Kidney (tissue), 14 donors: Measurements from ENCODE around the gene GSTM4. TPM values are rescaled to one million over a fixed set of nuclear protein-coding genes. Genes with fewer than 3 reads are reported as not detected.
A peak's percentile ranks its signal among the peaks of the same experiment; 100 is the strongest.

Source experiments
- DNase-seq, 5 donors: peaks; one replicate each; pipeline ENCODE4 v3.0.0-alpha.2; 2013 to 2020
- FAIRE-seq: peaks from 2 replicates; lab custom pipeline; 2012; peaks lifted over from hg19 to GRCh38; lab: Jason Lieb, UNC
- H3K27ac ChIP-seq, 2 donors: one replicate each; pipeline ENCODE4 v1.7.0; 2013; ENCODE audit warnings: low read depth in 2 of 2, low read length in 2 of 2, inconsistent platforms in 1 of 2
- H3K27me3 ChIP-seq: one replicate; pipeline ENCODE4 v1.7.1; 2013; ENCODE audit warnings: low read length, inconsistent platforms; ENCODE audit not compliant: control insufficient read depth, insufficient read depth
- H3K36me3 ChIP-seq, 3 donors: one replicate each; pipeline versions ENCODE4 v1.7.0 to v1.7.1; 2013; ENCODE audit warnings: low read length in 3 of 3, control low read depth in 1 of 3, inconsistent platforms in 1 of 3; ENCODE audit not compliant: insufficient read depth in 3 of 3, control insufficient read depth in 2 of 3
- H3K4me1 ChIP-seq, 3 donors: one replicate each; pipeline versions ENCODE4 v1.7.0 to v1.7.1; 2013; ENCODE audit warnings: low read length in 3 of 3, inconsistent platforms in 1 of 3, low read depth in 1 of 3; ENCODE audit not compliant: control insufficient read depth in 2 of 3, insufficient read depth in 2 of 3
- H3K4me3 ChIP-seq, 3 donors: one replicate each; pipeline versions ENCODE4 v1.7.0 to v1.8.1; 2013; ENCODE audit warnings: low read length in 3 of 3, control low read depth in 1 of 3, inconsistent platforms in 1 of 3
- H3K9ac ChIP-seq, 3 donors: one replicate each; pipeline versions ENCODE4 v1.7.0 to v1.7.1; 2013; ENCODE audit warnings: low read length in 3 of 3, control low read depth in 1 of 3, inconsistent platforms in 1 of 3
- H3K9me3 ChIP-seq, 3 donors: one replicate each; pipeline versions ENCODE4 v1.7.0 to v1.7.1; 2013; ENCODE audit warnings: low read length in 3 of 3, control low read depth in 1 of 3, inconsistent platforms in 1 of 3; ENCODE audit not compliant: control insufficient read depth in 2 of 3, insufficient read depth in 1 of 3
- CTCF ChIP-seq: IDR thresholded peaks from 3 replicates; pipeline ENCODE4 v1.5.1; 2012; ENCODE audit warnings: mild to moderate bottlenecking, moderate library complexity, borderline replicate concordance; ENCODE audit not compliant: insufficient read depth; ENCODE audit errors: extremely low read depth
- intact Hi-C: fragments of 100-400 bp; cut with DNase I; formaldehyde crosslinking; loops from one replicate; pipeline ENCODE4 v1.11.1; 2022
- polyA plus RNA-seq: library from polyadenylated mRNA; stranded (reverse); fragments of 350-450 nt; fragmentation: Illumina TruSeq; extraction: RNeasy Lipid Tissue Mini Kit (QIAGEN cat#74804); gene quantifications from one replicate; pipeline ENCODE4 v1.2.3, GENCODE V29; 2014; ENCODE audit warnings: low read depth, low replicate concordance; ENCODE audit not compliant: insufficient read depth
- total RNA-seq: library from RNA; stranded (reverse); fragmentation: NEBNext Ultra II Directional; extraction: Animal tissue kit (Norgen Biotek cat#: 25700); gene quantifications from one replicate; pipeline ENCODE4 v1.2.1, GENCODE V29; 2021
- donor health status: control.
- donor health status: control.
- donor health status: control.
- donor health status: control.
- donor health status: control.
- donor health status: DM: yes; HTN: yes; CAD: no.
- donor health status: Normal renal cell carcinoma (clear cell type).

Gene GSTM4
- total and polyA plus RNA-seq, 2 donors from 2014 or later: 34.0 to 117 TPM

DNA sequence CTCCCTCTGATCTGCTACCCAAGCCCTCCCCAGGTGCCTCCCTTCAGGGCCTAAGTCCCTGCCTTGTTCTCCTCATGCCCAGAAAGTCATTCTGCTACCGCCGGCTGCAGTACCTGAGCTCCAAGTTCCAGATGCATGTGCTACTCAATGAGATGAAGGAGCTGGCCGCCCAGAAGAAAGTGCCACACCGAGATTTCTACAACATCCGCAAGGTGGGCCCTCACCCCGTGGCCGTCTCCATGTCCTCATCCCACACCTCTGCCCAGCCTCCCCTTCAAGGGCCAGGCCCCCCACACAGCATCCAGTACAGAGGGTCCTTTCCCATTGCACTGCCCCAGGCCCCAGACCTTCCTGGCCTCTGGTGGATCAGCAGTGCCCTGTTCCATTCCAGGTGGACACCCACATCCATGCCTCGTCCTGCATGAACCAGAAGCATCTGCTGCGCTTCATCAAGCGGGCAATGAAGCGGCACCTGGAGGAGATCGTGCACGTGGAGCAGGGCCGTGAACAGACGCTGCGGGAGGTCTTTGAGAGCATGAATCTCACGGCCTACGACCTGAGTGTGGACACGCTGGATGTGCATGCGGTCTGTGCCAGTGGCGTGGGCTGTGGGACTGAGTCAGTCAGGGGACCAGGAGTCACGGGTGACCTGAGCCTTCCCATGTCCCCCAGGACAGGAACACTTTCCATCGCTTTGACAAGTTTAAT lies 28.1 kb upstream of the GSTM4 start:
- peaks cover 2 to 39% (median 17%) of the 10 kb centered on the region in 3 donors for H3K36me3 ChIP-seq
- H3K9ac ChIP-seq: no peak overlapping the region
- DNase-seq: no peak

GRCh38 chr1:109628540-109629321 lies 27.2 kb upstream of the GSTM4 start:
- no peak for TF ChIP-seq CTCF
- intact Hi-C loops: loop anchor here (10.0 kb wide), 1 partner anchor 94 kb away; the partner anchor contains the start of gene GPR61

More for the DNA sequence above, 28.1 kb upstream of the GSTM4 start:
- FAIRE-seq: no peak
- Histone ChIP-seq H3K4me1 (peaks cover 0 to 8% (median 0%) of the 10 kb centered on the region in 3 donors), H3K27ac (no peak overlapping the region), H3K4me3 (no peak overlapping the region), H3K9me3 (no peaks in the 10 kb centered on the region), H3K27me3 (no peaks in the 10 kb centered on the region)
- TF ChIP-seq CTCF: no peak
- intact Hi-C loops: loop anchor here (10.0 kb wide), 1 partner anchor 93 kb away; the partner anchor contains the start of gene GPR61

DNA sequence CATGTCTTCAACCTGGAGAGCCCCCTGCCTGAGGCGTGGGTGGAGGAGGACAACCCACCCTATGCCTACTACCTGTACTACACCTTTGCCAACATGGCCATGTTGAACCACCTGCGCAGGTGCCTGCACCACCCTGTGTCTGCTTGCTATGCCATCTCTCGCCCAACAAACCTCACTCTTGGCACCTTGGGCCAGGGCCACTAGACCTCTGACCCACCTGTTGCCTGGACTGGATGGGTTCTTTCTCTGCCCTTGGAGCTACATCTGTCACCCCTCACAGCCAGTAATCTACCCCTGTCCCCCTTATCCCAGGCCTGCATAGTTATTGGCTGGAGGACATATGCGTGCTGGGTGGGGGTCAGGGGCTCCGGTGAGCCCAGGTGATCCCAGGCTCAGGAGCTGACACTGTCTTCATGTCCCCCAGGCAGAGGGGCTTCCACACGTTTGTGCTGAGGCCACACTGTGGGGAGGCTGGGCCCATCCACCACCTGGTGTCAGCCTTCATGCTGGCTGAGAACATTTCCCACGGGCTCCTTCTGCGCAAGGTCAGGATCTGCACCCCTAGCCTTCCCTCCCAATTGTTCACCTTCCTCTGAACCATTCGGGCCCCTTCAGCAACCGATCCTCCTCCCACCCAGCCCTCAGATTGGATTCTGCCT lies 26.4 kb upstream of the GSTM4 start:
- peaks cover 2 to 39% (median 17%) of the 10 kb centered on the region in 3 donors for H3K36me3 ChIP-seq
- H3K27me3 ChIP-seq: no peaks in the 10 kb centered on the region
- no peaks in the 10 kb centered on the region for H3K9me3 ChIP-seq
- H3K4me1 ChIP-seq: peaks cover 0 to 1% (median 0%) of the 10 kb centered on the region in 3 donors
- no peak for DNase-seq
- no peak overlapping the region for H3K4me3 ChIP-seq
- TF ChIP-seq CTCF: no peak
- intact Hi-C loops: loop anchor here (10.0 kb wide), 1 partner anchor 95 kb away; the partner anchor contains the start of gene GPR61
- no peak for FAIRE-seq
- no peak overlapping the region for H3K27ac ChIP-seq
- H3K9ac ChIP-seq: no peak overlapping the region

More at GRCh38 chr1:109628540-109629321, 27.2 kb upstream of the GSTM4 start:
- Histone ChIP-seq H3K36me3 (peaks cover 2 to 39% (median 17%) of the 10 kb centered on the region in 3 donors), H3K9me3 (no peaks in the 10 kb centered on the region), H3K9ac (no peak overlapping the region), H3K4me3 (no peak overlapping the region), H3K27me3 (no peaks in the 10 kb centered on the region), H3K27ac (no peak overlapping the region), H3K4me1 (peaks cover 0 to 2% (median 0%) of the 10 kb centered on the region in 3 donors)
- FAIRE-seq (no peak), DNase-seq (peak in 1 of 5 donors; percentile 66)
